CD14-positive monocyte (primary cell): ENCODE measurements around the gene AP5B1. TPM values are rescaled to one million over a fixed set of nuclear protein-coding genes. Genes with fewer than 3 reads are reported as not detected.

Source experiments
- DNase-seq, 3 donors: peaks; one replicate each; pipeline ENCODE4 v3.0.0-alpha.2; 2011 to 2022
- H2AFZ ChIP-seq: 2 replicates; pipeline ENCODE4 v1.6.0; 2012; ENCODE audit warnings: mild to moderate bottlenecking, low read depth, low read length, inconsistent platforms; ENCODE audit not compliant: insufficient read depth, poor library complexity, severe bottlenecking
- H3K27ac ChIP-seq, 2 donors: 1 replicate in 1 of 2; 2 replicates in 1 of 2; pipeline ENCODE4 v1.5.1; 2012 to 2013; ENCODE audit warnings: low read length in 2 of 2, control low read depth in 1 of 2, inconsistent platforms in 1 of 2, low read depth in 1 of 2, mild to moderate bottlenecking in 1 of 2
- H3K27me3 ChIP-seq, 2 donors: one replicate each; pipeline versions ENCODE4 v1.6.0 to v1.6.1; 2011 to 2013; ENCODE audit warnings: low read length in 2 of 2; ENCODE audit not compliant: control insufficient read depth in 2 of 2, insufficient read depth in 2 of 2
- H3K36me3 ChIP-seq, 2 donors: replicated peaks in 1 of 2; 1 replicate in 1 of 2; 2 replicates in 1 of 2; pipeline versions ENCODE4 v1.5.1 to v1.6.1; 2012 to 2013; ENCODE audit warnings: low read length in 2 of 2, control low read depth in 1 of 2, inconsistent platforms in 1 of 2, mild to moderate bottlenecking in 1 of 2; ENCODE audit not compliant: insufficient read depth in 2 of 2, control insufficient read depth in 1 of 2
- H3K4me1 ChIP-seq, 2 donors: 1 replicate in 1 of 2; 2 replicates in 1 of 2; pipeline versions ENCODE4 v1.5.1 to v1.6.1; 2012 to 2013; ENCODE audit warnings: low read length in 2 of 2, control low read depth in 1 of 2, inconsistent platforms in 1 of 2, mild to moderate bottlenecking in 1 of 2, moderate library complexity in 1 of 2; ENCODE audit not compliant: insufficient read depth in 2 of 2, control insufficient read depth in 1 of 2
- H3K4me2 ChIP-seq: replicated peaks from 2 replicates; pipeline ENCODE3; 2012; ENCODE audit warnings: low read length, moderate library complexity, mild to moderate bottlenecking; ENCODE audit not compliant: poor library complexity, severe bottlenecking; ENCODE audit errors: extremely low read depth
- H3K4me3 ChIP-seq, 3 experiments: fragments of 200-600 bp in 1 of 3; sonication (generic) in 1 of 3; replicated peaks in 1 of 3; 1 replicate in 2 of 3; 2 replicates in 1 of 3; pipeline ENCODE4 v1.5.1; 2011 to 2013; ENCODE audit warnings: low read length in 3 of 3, mild to moderate bottlenecking in 3 of 3, control low read depth in 2 of 3, low read depth in 2 of 3, inconsistent platforms in 1 of 3, moderate library complexity in 1 of 3
- H3K79me2 ChIP-seq: 2 replicates; pipeline ENCODE4 v1.6.0; 2012; ENCODE audit warnings: mild to moderate bottlenecking, control low read depth, inconsistent platforms, low read length, moderate library complexity; ENCODE audit not compliant: insufficient read depth
- H3K9ac ChIP-seq: 2 replicates; pipeline ENCODE4 v1.6.0; 2017; ENCODE audit warnings: low read length, mild to moderate bottlenecking; ENCODE audit not compliant: insufficient read depth, poor library complexity, severe bottlenecking
- H3K9me3 ChIP-seq, 2 donors: replicated peaks in 1 of 2; 1 replicate in 1 of 2; 2 replicates in 1 of 2; pipeline versions ENCODE4 v1.5.1 to v1.6.1; 2012 to 2013; ENCODE audit warnings: low read length in 2 of 2, control low read depth in 1 of 2; ENCODE audit not compliant: control insufficient read depth in 1 of 2, insufficient read depth in 1 of 2
- H4K20me1 ChIP-seq: 2 replicates; pipeline ENCODE4 v1.6.0; 2012; ENCODE audit warnings: mild to moderate bottlenecking, low read length, control low read depth, moderate library complexity; ENCODE audit not compliant: insufficient read depth
- H3K27ac Mint-ChIP-seq, 7 donors: one replicate each; pipeline ENCODE4 v1.8.0; 2020; ENCODE audit warnings: mild to moderate bottlenecking in 7 of 7, mixed read lengths in 7 of 7, moderate library complexity in 6 of 7, inconsistent platforms in 2 of 7
- H3K27me3 Mint-ChIP-seq, 3 donors: one replicate each; pipeline ENCODE4 v1.8.0; 2021 to 2022; ENCODE audit warnings: low read depth in 3 of 3, mild to moderate bottlenecking in 3 of 3, mixed read lengths in 3 of 3, moderate library complexity in 3 of 3, inconsistent platforms in 1 of 3
- H3K36me3 Mint-ChIP-seq, 2 donors: one replicate each; pipeline ENCODE4 v1.8.0; 2020; ENCODE audit warnings: mixed read lengths in 2 of 2, inconsistent platforms in 1 of 2, mild to moderate bottlenecking in 1 of 2
- H3K4me1 Mint-ChIP-seq: one replicate; pipeline ENCODE4 v1.8.0; 2020; ENCODE audit warnings: mild to moderate bottlenecking, mixed read lengths
- H3K4me3 Mint-ChIP-seq, 2 donors: one replicate each; pipeline ENCODE4 v1.8.0; 2020; ENCODE audit warnings: mild to moderate bottlenecking in 2 of 2, mixed read lengths in 2 of 2, moderate library complexity in 1 of 2
- H3K9me3 Mint-ChIP-seq, 7 donors: one replicate each; pipeline ENCODE4 v1.8.0; 2020 to 2022; ENCODE audit warnings: mixed read lengths in 7 of 7, mild to moderate bottlenecking in 6 of 7, moderate library complexity in 6 of 7, inconsistent platforms in 2 of 7
- WGBS: methylation state at CpG from one replicate; pipeline ENCODE4 v1.1.5; 2013; ENCODE audit warnings: missing lambda C conversion rate; ENCODE audit not compliant: insufficient coverage; 5-methylcytosine and 5-hydroxymethylcytosine counted together
- intact Hi-C, 2 donors: fragments of 100-400 bp; cut with micrococcal nuclease; formaldehyde crosslinking; loops; one replicate each; pipeline versions ENCODE4 v1.15.0 to v1.15.1; 2023
- polyA plus RNA-seq, 3 donors: library from polyadenylated mRNA; depleted of rRNA in 1 of 3; unstranded in 2 of 3; stranded (reverse) in 1 of 3; fragments of 300-500 nt in 2 of 3; fragments of >200 nt in 1 of 3; fragmentation: Illumina TruSeq in 2 of 3; gene quantifications; 1 replicate in 2 of 3; 2 replicates in 1 of 3; pipeline ENCODE4 v1.2.3, GENCODE V29; 2012 to 2021
- TF ChIP-seq, protein P1 (sequence below): fragments of 200-600 bp; IDR thresholded peaks from one replicate; pipeline ENCODE4 v1.8.0; 2022; ENCODE audit warnings: antibody characterized with exemption, mild to moderate bottlenecking

The AP5B1 gene
- polyA plus RNA-seq, 3 donors: 33.7 to 46.4 (median 35.1) TPM

DNA sequence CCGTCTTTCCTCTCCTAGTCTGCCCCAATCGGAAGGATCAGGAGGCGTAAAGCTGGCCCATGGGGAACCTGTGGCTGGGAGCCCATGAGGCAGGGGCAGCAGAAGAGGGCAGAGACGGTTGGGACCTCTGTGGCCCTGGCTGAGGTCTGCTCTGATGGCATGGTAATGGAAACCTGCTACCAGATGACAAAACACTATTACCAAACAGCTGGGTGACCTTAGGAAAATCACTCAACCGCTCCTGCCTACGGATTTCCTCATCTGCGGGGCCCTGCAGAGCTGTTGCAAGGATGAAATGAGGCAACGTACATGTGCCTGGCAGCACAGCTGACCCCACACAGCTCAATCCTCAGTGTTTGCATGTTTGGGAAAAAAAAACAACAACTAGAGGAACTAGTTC, 4.6 kb downstream of the AP5B1 start:
- Histone ChIP-seq H3K27me3 (no peaks in the 10 kb centered on the region), H3K4me2 (peak overlapping the region; percentile 99), H4K20me1 (peaks cover 33% of the 10 kb centered on the region), H3K4me1 (peaks cover 72 to 75% of the 10 kb centered on the region in 2 donors), H2AFZ (no peak overlapping the region), H3K9ac (peak overlapping the region; percentile 82), H3K4me3 (peak overlapping the region in 2 of 3 experiments; percentile 15 to 99), H3K36me3 (peaks cover 22 to 30% of the 10 kb centered on the region in 2 donors), H3K79me2 (peaks cover 81% of the 10 kb centered on the region), H3K27ac (peak overlapping the region; percentile 98 to 99), H3K9me3 (no peaks in the 10 kb centered on the region)
- TF ChIP-seq, protein P1, sequence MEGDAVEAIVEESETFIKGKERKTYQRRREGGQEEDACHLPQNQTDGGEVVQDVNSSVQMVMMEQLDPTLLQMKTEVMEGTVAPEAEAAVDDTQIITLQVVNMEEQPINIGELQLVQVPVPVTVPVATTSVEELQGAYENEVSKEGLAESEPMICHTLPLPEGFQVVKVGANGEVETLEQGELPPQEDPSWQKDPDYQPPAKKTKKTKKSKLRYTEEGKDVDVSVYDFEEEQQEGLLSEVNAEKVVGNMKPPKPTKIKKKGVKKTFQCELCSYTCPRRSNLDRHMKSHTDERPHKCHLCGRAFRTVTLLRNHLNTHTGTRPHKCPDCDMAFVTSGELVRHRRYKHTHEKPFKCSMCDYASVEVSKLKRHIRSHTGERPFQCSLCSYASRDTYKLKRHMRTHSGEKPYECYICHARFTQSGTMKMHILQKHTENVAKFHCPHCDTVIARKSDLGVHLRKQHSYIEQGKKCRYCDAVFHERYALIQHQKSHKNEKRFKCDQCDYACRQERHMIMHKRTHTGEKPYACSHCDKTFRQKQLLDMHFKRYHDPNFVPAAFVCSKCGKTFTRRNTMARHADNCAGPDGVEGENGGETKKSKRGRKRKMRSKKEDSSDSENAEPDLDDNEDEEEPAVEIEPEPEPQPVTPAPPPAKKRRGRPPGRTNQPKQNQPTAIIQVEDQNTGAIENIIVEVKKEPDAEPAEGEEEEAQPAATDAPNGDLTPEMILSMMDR: no peak
- Mint-ChIP-seq H3K27me3 (peaks cover 0 to 1% (median 0%) of the 10 kb centered on the region in 3 donors), H3K27ac (peak overlapping the region; percentile 99 to 100 (median 100)), H3K9me3 (no peaks in the 10 kb centered on the region), H3K4me3 (peak overlapping the region; percentile 77 to 86), H3K36me3 (peaks cover 21 to 47% of the 10 kb centered on the region in 2 donors), H3K4me1 (peaks cover 69% of the 10 kb centered on the region)
- peak; percentile 93 to 98 (median 97) for DNase-seq
- WGBS: 7% methylated on average over 6 of the region's 8 CpGs
- intact Hi-C loops: no loop called here

DNA sequence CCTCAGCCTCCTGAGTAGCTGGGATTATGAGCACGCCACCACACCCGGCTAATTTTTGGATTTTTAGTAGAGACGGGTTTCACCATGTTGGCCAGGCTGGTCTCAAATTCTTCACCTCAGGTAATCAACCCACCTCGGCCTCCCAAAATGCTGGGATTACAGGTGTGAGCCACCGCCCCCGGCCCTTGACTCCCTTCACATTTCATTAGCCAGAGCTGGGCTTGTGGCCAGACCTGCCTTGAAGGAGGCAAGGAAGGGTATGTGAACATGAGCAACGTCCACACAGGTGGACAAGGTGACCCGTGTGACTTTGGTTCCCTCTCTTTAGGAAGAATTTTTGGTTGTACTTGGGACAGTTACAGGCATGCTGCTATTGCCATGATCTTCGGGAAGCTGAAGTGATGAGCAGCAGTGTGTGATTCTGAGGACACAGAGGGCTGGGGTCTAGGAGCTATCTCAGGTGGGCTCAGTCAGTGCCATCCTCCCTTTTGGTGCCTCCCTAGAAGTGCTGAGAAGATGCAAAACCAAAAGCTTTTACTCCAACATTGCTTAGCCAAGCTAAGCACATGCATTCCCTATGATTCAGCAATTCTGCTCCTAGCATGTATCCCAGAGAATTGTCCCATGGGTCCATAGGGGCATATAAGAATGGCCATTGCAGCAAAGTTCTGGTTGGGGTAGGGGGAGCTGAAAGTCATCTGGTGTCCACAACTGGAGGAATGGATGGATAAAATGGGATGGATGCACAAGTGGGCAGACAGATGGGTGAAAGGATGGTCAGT, 6.1 kb downstream of the AP5B1 start:
- Mint-ChIP-seq H3K27ac (peak overlapping the region; percentile 99 to 100 (median 100)), H3K9me3 (no peaks in the 10 kb centered on the region), H3K4me3 (peak overlapping the region; percentile 27 to 39), H3K27me3 (peaks cover 0 to 2% (median 0%) of the 10 kb centered on the region in 3 donors), H3K4me1 (peaks cover 84% of the 10 kb centered on the region), H3K36me3 (peaks cover 21 to 53% of the 10 kb centered on the region in 2 donors)
- peaks cover 85 to 87% of the 10 kb centered on the region in 2 donors for H3K4me1 ChIP-seq
- intact Hi-C loops: no loop called here
- peaks cover 22 to 30% of the 10 kb centered on the region in 2 donors for H3K36me3 ChIP-seq
- peak overlapping the region; percentile 98 to 99 for H3K27ac ChIP-seq
- 71% methylated on average over 3 of the region's 9 CpGs for WGBS
- no peaks in the 10 kb centered on the region for H3K27me3 ChIP-seq
- TF ChIP-seq, protein P1: no peak
- DNase-seq: no peak
- H3K9ac ChIP-seq: peak overlapping the region; percentile 82
- no peak overlapping the region for H2AFZ ChIP-seq
- peaks cover 73% of the 10 kb centered on the region for H3K79me2 ChIP-seq
- H3K4me3 ChIP-seq: peak overlapping the region in 1 of 3 experiments; percentile 99
- no peaks in the 10 kb centered on the region for H3K9me3 ChIP-seq
- peaks cover 32% of the 10 kb centered on the region for H4K20me1 ChIP-seq
- peak overlapping the region; percentile 99 for H3K4me2 ChIP-seq
